ENCODE data around the gene FOXRED2.

FOXRED2 gene

DNA sequence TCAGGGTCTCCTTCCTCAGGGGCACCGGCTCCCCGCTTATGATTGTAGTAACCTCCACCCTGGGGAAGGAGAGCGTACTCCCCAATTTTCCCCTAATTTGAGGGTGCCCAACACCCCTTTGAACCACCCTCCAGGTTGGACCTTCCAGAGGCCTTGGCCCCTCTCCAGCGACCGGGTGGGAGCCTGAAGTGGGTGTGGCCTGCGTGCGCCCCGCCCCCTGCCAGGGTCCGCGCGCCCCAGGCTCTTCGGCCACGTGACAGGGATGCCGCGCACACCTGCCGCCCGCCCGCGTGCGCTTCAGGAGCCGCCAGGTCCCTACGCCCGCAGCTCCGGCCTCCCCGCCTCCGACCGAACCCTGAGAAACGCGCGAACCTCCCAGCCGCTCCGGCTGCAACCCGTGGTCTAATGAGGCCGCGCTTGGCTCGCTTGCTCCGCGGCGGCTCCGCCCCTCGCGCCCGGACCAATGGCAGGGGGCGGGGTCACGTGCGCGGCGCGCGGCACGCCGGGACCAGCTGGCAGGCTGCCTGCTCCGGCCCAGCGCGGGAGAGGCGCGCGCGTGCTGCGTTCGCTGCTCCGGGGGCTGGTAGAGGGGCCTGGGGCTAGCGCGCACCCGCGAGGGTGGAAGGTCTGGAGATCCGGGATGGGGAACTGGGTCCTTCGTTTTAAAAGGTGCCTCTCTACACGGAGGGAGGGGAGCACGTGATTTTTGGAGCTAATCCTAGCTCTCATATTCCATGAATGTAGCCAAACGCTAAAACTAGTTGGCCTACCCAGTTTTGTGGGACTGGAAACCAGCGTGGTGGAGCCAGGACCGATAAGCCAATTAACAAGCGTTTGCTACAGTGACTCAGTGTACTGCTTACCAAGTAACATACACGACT is at the start of gene FOXRED2:
FOXRED2 (minus strand) TSS at position 404 of the 881 bp plus-strand sequence. CDS start 618 bp downstream, outside the sequence.
- H3K4me3 ChIP-seq (replicated peaks; ENCODE audit: low read depth, low read length) = peak within 1 kb of the TSS; percentile 55
- TF ChIP-seq, protein P1, sequence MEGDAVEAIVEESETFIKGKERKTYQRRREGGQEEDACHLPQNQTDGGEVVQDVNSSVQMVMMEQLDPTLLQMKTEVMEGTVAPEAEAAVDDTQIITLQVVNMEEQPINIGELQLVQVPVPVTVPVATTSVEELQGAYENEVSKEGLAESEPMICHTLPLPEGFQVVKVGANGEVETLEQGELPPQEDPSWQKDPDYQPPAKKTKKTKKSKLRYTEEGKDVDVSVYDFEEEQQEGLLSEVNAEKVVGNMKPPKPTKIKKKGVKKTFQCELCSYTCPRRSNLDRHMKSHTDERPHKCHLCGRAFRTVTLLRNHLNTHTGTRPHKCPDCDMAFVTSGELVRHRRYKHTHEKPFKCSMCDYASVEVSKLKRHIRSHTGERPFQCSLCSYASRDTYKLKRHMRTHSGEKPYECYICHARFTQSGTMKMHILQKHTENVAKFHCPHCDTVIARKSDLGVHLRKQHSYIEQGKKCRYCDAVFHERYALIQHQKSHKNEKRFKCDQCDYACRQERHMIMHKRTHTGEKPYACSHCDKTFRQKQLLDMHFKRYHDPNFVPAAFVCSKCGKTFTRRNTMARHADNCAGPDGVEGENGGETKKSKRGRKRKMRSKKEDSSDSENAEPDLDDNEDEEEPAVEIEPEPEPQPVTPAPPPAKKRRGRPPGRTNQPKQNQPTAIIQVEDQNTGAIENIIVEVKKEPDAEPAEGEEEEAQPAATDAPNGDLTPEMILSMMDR (IDR thresholded peaks at IDR 0.05; ENCODE audit: low read length, missing control alignments) = no peak
- peak; percentile 82 for DNase-seq (ENCODE audit: low read depth)

DNA sequence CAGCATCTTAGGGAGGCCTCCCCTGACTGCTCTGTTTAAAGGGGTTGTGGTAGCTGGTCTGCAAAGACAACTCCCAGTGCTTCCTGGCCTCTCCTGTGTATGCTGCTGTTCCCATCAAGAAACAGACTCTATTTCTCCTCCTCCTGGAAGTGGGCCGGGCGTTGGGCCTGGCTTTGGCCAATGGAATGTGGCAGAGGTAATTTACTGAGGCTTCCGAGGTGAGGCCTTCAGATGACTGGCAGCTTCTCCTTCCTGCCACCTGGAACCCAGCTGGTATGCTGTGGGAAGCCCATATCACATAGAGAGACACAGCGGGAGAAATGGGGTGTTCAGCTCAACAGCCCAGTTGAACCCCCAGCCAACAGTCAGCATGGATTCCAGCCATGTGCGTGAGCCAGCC is 47.3 kb upstream of the FOXRED2 start:
- no peak for DNase-seq (ENCODE audit: low read depth)
- H3K4me3 ChIP-seq (replicated peaks; ENCODE audit: low read depth, low read length) = no peak overlapping the region
- TF ChIP-seq, protein P1 (IDR thresholded peaks at IDR 0.05; ENCODE audit: low read length, missing control alignments) = no peak

DNA sequence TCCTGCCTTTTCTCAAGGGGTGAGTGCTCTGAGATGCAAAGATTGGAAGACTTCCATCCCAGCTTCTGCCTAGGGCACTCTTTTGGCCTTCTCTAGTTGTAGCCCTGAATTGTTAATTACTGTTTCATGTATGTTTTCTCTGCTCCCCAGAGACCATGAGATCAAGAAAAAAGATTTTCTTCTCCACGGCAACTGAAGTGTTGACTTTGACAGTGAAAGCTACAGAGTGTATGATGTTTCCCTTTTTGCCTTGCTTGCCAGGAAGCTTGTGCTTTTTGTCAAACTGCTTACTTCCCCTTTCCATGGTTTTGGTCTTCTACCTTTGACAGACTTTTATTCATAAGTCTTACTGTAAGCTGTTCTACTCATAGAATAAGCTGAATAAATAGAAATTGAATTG is 45.4 kb upstream of the FOXRED2 start:
- no peak for DNase-seq (ENCODE audit: low read depth)
- no peak overlapping the region for H3K4me3 ChIP-seq (replicated peaks; ENCODE audit: low read depth, low read length)
- TF ChIP-seq, protein P1 (IDR thresholded peaks at IDR 0.05; ENCODE audit: low read length, missing control alignments) = no peak

DNA sequence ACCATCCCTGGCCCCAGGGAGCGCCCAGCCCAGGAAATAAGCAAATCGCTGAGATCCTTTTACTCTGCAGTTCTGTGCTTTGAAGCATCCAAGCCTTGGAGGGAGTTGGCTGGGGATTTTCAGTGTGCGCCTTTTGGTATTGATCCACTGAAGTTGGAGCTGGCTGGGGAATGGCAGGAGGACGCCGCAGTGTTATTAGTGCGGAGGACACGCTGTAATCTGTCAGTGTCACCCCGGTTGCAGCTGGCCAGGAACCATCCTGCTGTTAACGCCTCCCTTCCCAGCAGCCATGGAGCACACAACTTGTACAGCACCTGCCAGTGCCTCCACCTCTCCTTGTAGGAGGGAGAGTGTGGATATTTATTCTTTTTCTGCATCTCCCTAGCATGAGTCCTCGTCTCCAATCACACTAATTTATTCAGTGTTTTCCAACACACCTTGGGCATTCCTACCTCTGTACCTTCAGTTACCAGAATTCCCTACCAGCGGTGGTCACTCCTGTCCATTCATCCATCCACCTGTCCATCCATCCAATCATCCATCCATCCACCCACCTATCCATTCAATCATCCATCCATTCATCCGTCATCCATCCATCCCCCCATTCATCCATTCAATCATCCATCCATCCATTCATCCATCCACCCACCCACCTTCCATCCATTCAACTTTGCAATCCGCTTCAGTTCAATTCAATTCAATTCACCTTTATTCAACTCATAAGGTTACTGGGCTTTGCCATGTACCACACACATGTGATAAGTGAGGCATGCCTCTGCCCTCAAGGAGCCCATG is 44.1 kb upstream of the FOXRED2 start:
- TF ChIP-seq, protein P1 (IDR thresholded peaks at IDR 0.05; ENCODE audit: low read length, missing control alignments) = no peak
- no peak overlapping the region for H3K4me3 ChIP-seq (replicated peaks; ENCODE audit: low read depth, low read length)
- no peak for DNase-seq (ENCODE audit: low read depth)

DNA sequence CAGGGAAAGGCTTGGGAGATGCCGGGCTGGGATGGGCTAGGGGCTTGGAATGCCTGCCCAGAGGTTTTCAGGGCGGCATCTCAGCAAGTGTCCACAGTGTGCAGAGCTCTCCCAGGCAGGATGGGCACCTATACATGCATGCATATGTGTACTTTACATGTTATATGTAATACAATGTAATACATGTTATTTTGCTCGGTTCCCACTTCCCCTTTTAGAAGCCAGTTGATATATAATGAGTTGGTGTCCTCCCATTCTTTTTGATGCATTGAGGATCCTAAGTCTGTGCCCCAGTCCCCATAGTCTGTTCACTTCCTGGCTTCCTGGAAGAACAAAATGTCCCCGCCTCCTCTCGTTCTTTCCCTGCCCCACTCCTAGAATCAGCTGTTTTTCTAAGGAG is 42.2 kb upstream of the FOXRED2 start:
- H3K4me3 ChIP-seq (replicated peaks; ENCODE audit: low read depth, low read length) = no peak overlapping the region
- TF ChIP-seq, protein P1 (IDR thresholded peaks at IDR 0.05; ENCODE audit: low read length, missing control alignments) = no peak
- DNase-seq (ENCODE audit: low read depth) = no peak

DNA sequence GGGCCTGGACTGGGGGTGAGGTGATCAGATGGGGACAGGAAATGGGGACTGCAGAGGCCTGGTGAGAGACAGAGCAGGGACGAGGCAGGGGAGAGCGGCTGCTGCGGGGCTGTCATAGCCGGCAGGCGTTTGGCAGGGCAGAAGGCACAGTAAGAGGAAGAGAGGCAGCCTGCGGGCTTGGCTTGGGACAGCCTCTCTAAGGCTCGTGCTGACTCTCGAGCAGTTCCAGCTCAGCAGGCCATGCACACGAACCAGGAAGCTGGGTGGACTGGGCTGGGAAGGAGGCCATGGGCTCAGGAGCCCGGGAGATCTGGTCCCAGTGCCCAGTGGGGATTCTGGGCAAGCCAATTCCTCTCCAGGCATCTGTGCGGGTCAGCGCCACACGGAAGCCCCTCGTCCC is 41.8 kb upstream of the FOXRED2 start:
- DNase-seq (ENCODE audit: low read depth) = no peak
- no peak overlapping the region for H3K4me3 ChIP-seq (replicated peaks; ENCODE audit: low read depth, low read length)
- TF ChIP-seq, protein P1 (IDR thresholded peaks at IDR 0.05; ENCODE audit: low read length, missing control alignments) = no peak
